Measurements from ENCODE around the gene PCBP1.
"Not testable (repeated sequence)": the region's sequence is repeated elsewhere in the genome, so short reads cannot be mapped to it uniquely, and the experiment has no call there.

PCBP1 gene

DNA sequence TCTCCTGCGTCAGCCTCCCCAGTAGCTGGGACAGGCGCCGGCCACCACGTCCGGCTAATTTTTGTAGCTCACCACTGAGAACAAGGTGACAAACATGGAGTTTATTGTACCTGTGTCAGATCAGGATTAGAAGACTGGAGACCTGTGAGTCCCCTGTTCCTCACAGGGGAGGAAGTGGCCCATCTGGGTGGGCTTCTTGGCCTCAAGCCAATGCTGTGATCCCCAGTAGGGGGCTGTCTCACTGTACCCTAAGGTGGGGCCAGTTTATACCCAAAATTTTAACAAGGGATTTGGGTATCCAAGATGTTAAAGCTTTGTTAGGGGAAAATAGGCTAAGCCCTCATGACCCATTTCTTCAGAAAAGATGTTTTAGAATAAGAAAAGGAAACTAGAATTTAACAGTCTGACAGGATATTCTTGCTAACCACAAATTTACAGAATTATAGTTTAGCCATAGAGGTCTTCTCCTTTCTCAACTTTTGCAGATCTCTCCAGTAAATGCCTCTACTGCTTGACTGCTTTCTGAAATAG lies 16.3 kb downstream of the PCBP1 start:
- Histone ChIP-seq H3K4me1 (ENCODE audit: control insufficient read depth, low read length) (peaks cover 55% of the 10 kb centered on the region), H3K4me2 (ENCODE audit: low read length) (peak overlapping the region; percentile 89)

DNA sequence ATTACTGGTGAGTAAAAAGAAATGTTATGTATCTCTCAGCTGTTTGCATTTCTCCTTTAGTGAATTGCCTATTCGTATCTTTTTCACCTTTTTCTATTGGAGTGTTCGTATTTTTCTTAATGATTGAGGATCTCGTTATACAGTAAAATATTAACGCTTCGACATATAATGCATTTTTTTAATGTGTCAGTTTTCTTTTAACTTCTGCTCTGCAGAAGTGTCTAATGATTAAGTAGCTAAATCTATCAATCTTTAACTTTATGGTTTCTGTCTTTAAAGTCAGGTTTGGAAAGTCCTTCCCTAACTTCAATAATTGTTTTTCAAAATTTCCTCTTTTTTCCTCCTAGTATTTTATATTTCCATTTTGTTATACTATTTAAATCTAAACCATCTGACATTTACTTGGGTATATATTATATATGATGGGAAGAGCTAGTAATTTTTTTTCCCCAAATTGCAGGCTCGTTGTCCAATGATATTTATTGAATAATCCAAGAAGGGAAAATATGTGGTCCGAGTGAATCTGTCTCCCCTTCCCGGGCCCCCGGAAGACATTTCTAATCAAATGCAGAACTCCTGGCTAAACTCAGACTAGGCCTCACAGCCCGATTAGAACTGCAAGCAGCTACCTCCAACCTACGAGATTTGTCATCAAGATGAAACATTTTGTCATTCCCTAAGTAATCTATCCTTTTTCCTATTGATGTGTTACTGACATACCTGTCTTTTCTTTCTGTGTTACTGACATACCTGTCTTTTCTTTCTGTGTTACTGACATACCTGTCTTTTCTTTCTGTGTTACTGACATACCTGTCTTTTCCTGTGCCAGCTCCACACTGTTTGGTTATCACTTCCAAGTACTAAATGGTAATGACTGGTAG lies 17.2 kb downstream of the PCBP1 start:
- Histone ChIP-seq H3K27ac (ENCODE audit: low read depth, low read length) (peak overlapping the region; percentile 91), H3K36me3 (ENCODE audit: control insufficient read depth, low read length) (no peaks in the 10 kb centered on the region; the same call in 1 of the 2 replicates), H3F3A (ENCODE audit: control insufficient read depth, insufficient read depth) (peaks cover 38% of the 10 kb centered on the region), H3K79me2 (ENCODE audit: control insufficient read depth, low read length) (no peaks in the 10 kb centered on the region), H3K4me3 (ENCODE audit: low read length) (peak overlapping the region; percentile 68), H3K4me2 (ENCODE audit: low read length) (peak overlapping the region; percentile 89), H4K20me1 (ENCODE audit: control insufficient read depth, insufficient read depth, low read depth, low read length) (no peaks in the 10 kb centered on the region), H3K4me1 (ENCODE audit: control insufficient read depth, low read length) (peaks cover 64% of the 10 kb centered on the region), H3K27me3 (ENCODE audit: control insufficient read depth, low read length) (no peaks in the 10 kb centered on the region), H3K9me3 (ENCODE audit: control insufficient read depth, insufficient read depth, low read length) (no peaks in the 10 kb centered on the region), H3K9me2 (replicated peaks; ENCODE audit: control insufficient read depth, low read length) (no peaks in the 10 kb centered on the region)
- TF ChIP-seq EZH2phosphoT487 (IDR thresholded peaks at IDR 0.05; ENCODE audit: borderline replicate concordance, low read length) = no peak
- TF ChIP-seq, protein P1, sequence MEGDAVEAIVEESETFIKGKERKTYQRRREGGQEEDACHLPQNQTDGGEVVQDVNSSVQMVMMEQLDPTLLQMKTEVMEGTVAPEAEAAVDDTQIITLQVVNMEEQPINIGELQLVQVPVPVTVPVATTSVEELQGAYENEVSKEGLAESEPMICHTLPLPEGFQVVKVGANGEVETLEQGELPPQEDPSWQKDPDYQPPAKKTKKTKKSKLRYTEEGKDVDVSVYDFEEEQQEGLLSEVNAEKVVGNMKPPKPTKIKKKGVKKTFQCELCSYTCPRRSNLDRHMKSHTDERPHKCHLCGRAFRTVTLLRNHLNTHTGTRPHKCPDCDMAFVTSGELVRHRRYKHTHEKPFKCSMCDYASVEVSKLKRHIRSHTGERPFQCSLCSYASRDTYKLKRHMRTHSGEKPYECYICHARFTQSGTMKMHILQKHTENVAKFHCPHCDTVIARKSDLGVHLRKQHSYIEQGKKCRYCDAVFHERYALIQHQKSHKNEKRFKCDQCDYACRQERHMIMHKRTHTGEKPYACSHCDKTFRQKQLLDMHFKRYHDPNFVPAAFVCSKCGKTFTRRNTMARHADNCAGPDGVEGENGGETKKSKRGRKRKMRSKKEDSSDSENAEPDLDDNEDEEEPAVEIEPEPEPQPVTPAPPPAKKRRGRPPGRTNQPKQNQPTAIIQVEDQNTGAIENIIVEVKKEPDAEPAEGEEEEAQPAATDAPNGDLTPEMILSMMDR (IDR thresholded peaks at IDR 0.05; ENCODE audit: low read depth, low read length, poor library complexity, severe bottlenecking) = no peak

More for the DNA sequence above, 16.3 kb downstream of the PCBP1 start:
- Histone ChIP-seq H3F3A (ENCODE audit: control insufficient read depth, insufficient read depth) (peaks cover 38% of the 10 kb centered on the region), H3K9me3 (ENCODE audit: control insufficient read depth, insufficient read depth, low read length) (no peaks in the 10 kb centered on the region), H3K79me2 (ENCODE audit: control insufficient read depth, low read length) (no peaks in the 10 kb centered on the region), H3K36me3 (ENCODE audit: control insufficient read depth, low read length) (no peaks in the 10 kb centered on the region; the same call in 1 of the 2 replicates), H4K20me1 (ENCODE audit: control insufficient read depth, insufficient read depth, low read depth, low read length) (no peaks in the 10 kb centered on the region), H3K27ac (ENCODE audit: low read depth, low read length) (peak overlapping the region; percentile 91), H3K9me2 (replicated peaks; ENCODE audit: control insufficient read depth, low read length) (no peaks in the 10 kb centered on the region), H3K27me3 (ENCODE audit: control insufficient read depth, low read length) (no peaks in the 10 kb centered on the region), H3K4me3 (ENCODE audit: low read length) (peak overlapping the region; percentile 68)
- TF ChIP-seq EZH2phosphoT487 (IDR thresholded peaks at IDR 0.05; ENCODE audit: borderline replicate concordance, low read length) = no peak
- TF ChIP-seq, protein P1 (IDR thresholded peaks at IDR 0.05; ENCODE audit: low read depth, low read length, poor library complexity, severe bottlenecking) = no peak

DNA sequence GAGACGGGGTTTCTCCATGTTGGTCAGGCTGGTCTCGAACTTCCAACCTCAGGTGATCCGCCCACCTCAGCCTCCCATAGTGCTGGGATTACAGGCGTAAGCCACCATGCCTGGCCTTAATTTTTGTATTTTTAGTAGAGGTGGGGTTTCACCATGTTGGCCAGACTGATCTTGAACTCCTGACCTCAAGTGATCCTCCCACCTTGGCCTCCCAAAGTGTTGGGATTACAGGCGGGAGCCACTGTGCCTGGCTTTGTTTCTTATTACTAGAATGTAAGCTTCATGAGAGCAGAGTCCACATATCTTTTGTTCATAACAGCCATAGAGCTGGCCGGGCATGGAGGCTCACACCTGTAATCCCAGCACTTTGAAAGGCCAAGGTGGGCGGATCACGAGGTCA lies 18.9 kb downstream of the PCBP1 start:
- Histone ChIP-seq H3K4me1 (ENCODE audit: control insufficient read depth, low read length) (peaks cover 72% of the 10 kb centered on the region), H3F3A (ENCODE audit: control insufficient read depth, insufficient read depth) (peaks cover 38% of the 10 kb centered on the region)
- H3K27ac ChIP-seq (ENCODE audit: low read depth, low read length); H3K79me2 ChIP-seq (ENCODE audit: control insufficient read depth, low read length); H3K9me3 ChIP-seq (ENCODE audit: control insufficient read depth, insufficient read depth, low read length); H3K4me3 ChIP-seq (ENCODE audit: low read length); H3K9me2 ChIP-seq (replicated peaks; ENCODE audit: control insufficient read depth, low read length); H4K20me1 ChIP-seq (ENCODE audit: control insufficient read depth, insufficient read depth, low read depth, low read length); H3K27me3 ChIP-seq (ENCODE audit: control insufficient read depth, low read length); H3K36me3 ChIP-seq (ENCODE audit: control insufficient read depth, low read length); H3K4me2 ChIP-seq (ENCODE audit: low read length): not testable (repeated sequence)

DNA sequence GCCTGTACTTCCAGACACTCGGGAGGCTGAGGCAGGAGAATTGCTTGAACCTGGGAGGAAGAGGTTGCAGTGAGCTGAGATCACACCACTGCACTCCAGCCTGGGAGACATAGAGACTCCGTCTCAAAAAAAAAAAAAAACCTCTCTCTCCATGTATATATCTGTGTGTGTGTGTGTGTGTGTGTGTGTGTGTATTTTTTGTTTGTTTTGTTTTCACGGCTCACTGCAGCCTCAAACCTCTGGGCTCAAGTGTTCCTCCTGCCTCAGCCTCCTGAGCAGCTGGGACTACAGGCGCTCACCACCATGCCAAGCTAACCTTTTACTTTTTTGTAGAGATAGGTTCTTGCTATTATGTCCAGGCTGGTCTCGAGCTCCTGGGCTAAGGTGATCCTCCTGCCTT lies 23.1 kb downstream of the PCBP1 start:
- H3K27me3 ChIP-seq (ENCODE audit: control insufficient read depth, low read length); H3K36me3 ChIP-seq (ENCODE audit: control insufficient read depth, low read length); H3K27ac ChIP-seq (ENCODE audit: low read depth, low read length); H3K4me3 ChIP-seq (ENCODE audit: low read length); H3K4me2 ChIP-seq (ENCODE audit: low read length); H4K20me1 ChIP-seq (ENCODE audit: control insufficient read depth, insufficient read depth, low read depth, low read length); H3K9me2 ChIP-seq (replicated peaks; ENCODE audit: control insufficient read depth, low read length); H3K9me3 ChIP-seq (ENCODE audit: control insufficient read depth, insufficient read depth, low read length); H3K79me2 ChIP-seq (ENCODE audit: control insufficient read depth, low read length): not testable (repeated sequence)
- Histone ChIP-seq H3K4me1 (ENCODE audit: control insufficient read depth, low read length) (peaks cover 49% of the 10 kb centered on the region), H3F3A (ENCODE audit: control insufficient read depth, insufficient read depth) (peaks cover 13% of the 10 kb centered on the region)

All from DOHH2 (cell line).